ENCODE data around the gene ZNF277. TPM values are rescaled to one million over a fixed set of nuclear protein-coding genes. Genes with fewer than 3 reads are reported as not detected.

The ZNF277 gene
- total and polyA plus RNA-seq, 10 of the 15 experiments (the other 5 are each of a cell fraction or from before 2014, with no cell fraction given): 10.6 to 33.9 (median 22.0) TPM

DNA sequence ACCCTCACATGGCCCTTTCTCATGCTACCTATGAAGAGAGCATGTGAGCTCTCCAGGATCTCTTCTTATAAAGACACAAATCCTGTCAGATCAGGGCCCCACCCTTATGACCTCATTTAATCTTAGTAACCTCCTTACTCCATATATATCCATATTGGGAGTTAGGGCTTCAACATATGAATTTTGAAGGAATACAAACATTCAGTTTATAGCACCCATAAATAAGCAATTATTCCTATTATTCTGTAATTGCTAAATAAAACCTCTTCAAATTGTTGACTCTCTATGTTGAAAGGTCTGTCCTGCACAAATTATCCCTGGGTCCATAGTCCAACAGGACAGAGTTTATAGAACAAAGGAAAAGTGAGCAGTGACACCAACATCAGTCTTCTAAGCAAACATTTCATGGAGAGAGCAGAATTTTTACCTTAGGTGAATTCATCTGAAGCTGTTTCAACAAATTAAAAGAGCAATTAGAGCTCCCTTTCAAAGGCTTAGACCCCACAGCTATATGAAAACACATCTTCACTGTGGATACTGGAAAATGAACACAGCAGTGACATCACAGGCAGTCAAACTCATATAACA, 12.5 kb upstream of the ZNF277 start:
- Histone ChIP-seq H3K4me3 (no peak overlapping the region), H3K27me3 (replicated peaks in 1 of 2; ENCODE audit: control insufficient read depth in 2 of 2, insufficient read depth in 2 of 2, low read length in 1 of 2) (no peaks in the 10 kb centered on the region; a peak in 2 of 4 replicates), H3K27ac (ENCODE audit: control insufficient read depth, insufficient read depth) (no peak overlapping the region), H2AFZ (ENCODE audit: control insufficient read depth, low read depth, low read length) (no peak overlapping the region), H3K79me2 (ENCODE audit: control insufficient read depth, insufficient read depth, low read length) (no peaks in the 10 kb centered on the region), H4K20me1 (ENCODE audit: control insufficient read depth, insufficient read depth) (no peaks in the 10 kb centered on the region), H3K9me3 (replicated peaks; ENCODE audit: control insufficient read depth, insufficient read depth, low read length) (no peaks in the 10 kb centered on the region; the same call in 2 of the 3 replicates), H3K9ac (ENCODE audit: control insufficient read depth, insufficient read depth, low read length) (no peak overlapping the region), H3K36me3 (ENCODE audit: control insufficient read depth in 2 of 2, insufficient read depth in 2 of 2, low read length in 1 of 2) (no peaks in the 10 kb centered on the region), H3K4me1 (ENCODE audit: control insufficient read depth, insufficient read depth, low read length) (no peaks in the 10 kb centered on the region), H3K4me2 (ENCODE audit: control insufficient read depth, insufficient read depth) (no peak overlapping the region)
- ChIA-PET SMC1A (ENCODE audit: uncharacterized antibody, unreplicated experiment) (no interaction called here), RAD21 (ENCODE audit: unreplicated experiment) (no interaction called here), POLR2A (no interaction called here), CTCF (no interaction called here)
- no peak for FAIRE-seq
- no peak for ATAC-seq
- DNase-seq (ENCODE audit: low read depth, low spot score): no peak
- TF ChIP-seq SMARCA5 (IDR thresholded peaks at IDR 0.05) (no peak), MTA3 (IDR thresholded peaks at IDR 0.05; ENCODE audit: borderline replicate concordance, low read length) (no peak), EZH2 (IDR thresholded peaks at IDR 0.05; ENCODE audit: borderline replicate concordance, control insufficient read depth, low read depth, low read length) (no peak), SREBF2 (IDR thresholded peaks at IDR 0.05; ENCODE audit: low read length) (no peak), NRF1 (conservative IDR thresholded peaks at IDR 0.05; ENCODE audit: low read depth, low read length) (no peak), ZSCAN29 (IDR thresholded peaks at IDR 0.05) (no peak), DPF2 (IDR thresholded peaks at IDR 0.05) (no peak)
- TF ChIP-seq, protein P1, sequence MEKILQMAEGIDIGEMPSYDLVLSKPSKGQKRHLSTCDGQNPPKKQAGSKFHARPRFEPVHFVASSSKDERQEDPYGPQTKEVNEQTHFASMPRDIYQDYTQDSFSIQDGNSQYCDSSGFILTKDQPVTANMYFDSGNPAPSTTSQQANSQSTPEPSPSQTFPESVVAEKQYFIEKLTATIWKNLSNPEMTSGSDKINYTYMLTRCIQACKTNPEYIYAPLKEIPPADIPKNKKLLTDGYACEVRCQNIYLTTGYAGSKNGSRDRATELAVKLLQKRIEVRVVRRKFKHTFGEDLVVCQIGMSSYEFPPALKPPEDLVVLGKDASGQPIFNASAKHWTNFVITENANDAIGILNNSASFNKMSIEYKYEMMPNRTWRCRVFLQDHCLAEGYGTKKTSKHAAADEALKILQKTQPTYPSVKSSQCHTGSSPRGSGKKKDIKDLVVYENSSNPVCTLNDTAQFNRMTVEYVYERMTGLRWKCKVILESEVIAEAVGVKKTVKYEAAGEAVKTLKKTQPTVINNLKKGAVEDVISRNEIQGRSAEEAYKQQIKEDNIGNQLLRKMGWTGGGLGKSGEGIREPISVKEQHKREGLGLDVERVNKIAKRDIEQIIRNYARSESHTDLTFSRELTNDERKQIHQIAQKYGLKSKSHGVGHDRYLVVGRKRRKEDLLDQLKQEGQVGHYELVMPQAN (conservative IDR thresholded peaks at IDR 0.05): no peak
- TF ChIP-seq, protein P2, sequence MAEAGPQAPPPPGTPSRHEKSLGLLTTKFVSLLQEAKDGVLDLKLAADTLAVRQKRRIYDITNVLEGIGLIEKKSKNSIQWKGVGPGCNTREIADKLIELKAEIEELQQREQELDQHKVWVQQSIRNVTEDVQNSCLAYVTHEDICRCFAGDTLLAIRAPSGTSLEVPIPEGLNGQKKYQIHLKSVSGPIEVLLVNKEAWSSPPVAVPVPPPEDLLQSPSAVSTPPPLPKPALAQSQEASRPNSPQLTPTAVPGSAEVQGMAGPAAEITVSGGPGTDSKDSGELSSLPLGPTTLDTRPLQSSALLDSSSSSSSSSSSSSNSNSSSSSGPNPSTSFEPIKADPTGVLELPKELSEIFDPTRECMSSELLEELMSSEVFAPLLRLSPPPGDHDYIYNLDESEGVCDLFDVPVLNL (IDR thresholded peaks at IDR 0.05; ENCODE audit: low read depth, low read length): no peak
- intact Hi-C loops (cut with micrococcal nuclease; ENCODE audit: unreplicated experiment): no loop called here
- no TSS peak for BruUV-seq (replicated peaks)
- in situ Hi-C loops (cut with MboI): no loop called here
